Naive thymus-derived CD8-positive, alpha-beta T cell (primary cell): ENCODE results near the gene SPATC1L. TPM values are rescaled to one million over a fixed set of nuclear protein-coding genes. Genes with fewer than 3 reads are reported as not detected.
A peak's percentile ranks its signal among the peaks of the same experiment; 100 is the strongest.

ENCODE experiments used
- ATAC-seq, 2 donors: fragments of 150-1000 bp; cut with Tn5 transposase in 1 of 2; sonication (Bioruptor Pico), chemical (Tn5 transposase) in 1 of 2; 1 replicate in 1 of 2; 2 replicates in 1 of 2; pipeline ENCODE4 v1.10.0; 2021; ENCODE audit warnings: mild to moderate bottlenecking in 2 of 2, moderate library complexity in 2 of 2
- POLR2A ChIA-PET: fragments of 350-600 bp; sonication (Branson Sonifier 250); formaldehyde crosslinking; loops from one replicate; lab custom pipeline; 2021; ENCODE audit warnings: antibody characterized with exemption; lab: Charles Lee
- DNase-seq, 10 donors: peaks; one replicate each; pipeline versions ENCODE4 v3.0.0 to v3.0.0-alpha.2; 2020 to 2022
- H3K27ac Mint-ChIP-seq, 10 donors: one replicate each; pipeline ENCODE4 v1.8.0; 2020 to 2022; ENCODE audit warnings: mild to moderate bottlenecking in 10 of 10, mixed read lengths in 10 of 10, moderate library complexity in 4 of 10, inconsistent platforms in 1 of 10
- H3K27me3 Mint-ChIP-seq, 5 donors: one replicate each; pipeline ENCODE4 v1.8.0; 2021 to 2022; ENCODE audit warnings: mixed read lengths in 5 of 5
- H3K36me3 Mint-ChIP-seq, 3 donors: one replicate each; pipeline ENCODE4 v1.8.0; 2020 to 2022; ENCODE audit warnings: mixed read lengths in 3 of 3, mild to moderate bottlenecking in 2 of 3, inconsistent platforms in 1 of 3
- H3K4me1 Mint-ChIP-seq, 4 donors: one replicate each; pipeline ENCODE4 v1.8.0; 2021 to 2022; ENCODE audit warnings: mixed read lengths in 4 of 4
- H3K4me3 Mint-ChIP-seq, 10 donors: one replicate each; pipeline ENCODE4 v1.8.0; 2020 to 2022; ENCODE audit warnings: mild to moderate bottlenecking in 10 of 10, mixed read lengths in 10 of 10, moderate library complexity in 6 of 10, inconsistent platforms in 1 of 10
- H3K9me3 Mint-ChIP-seq, 9 donors: one replicate each; pipeline ENCODE4 v1.8.0; 2020 to 2022; ENCODE audit warnings: mixed read lengths in 9 of 9, mild to moderate bottlenecking in 3 of 9, inconsistent platforms in 1 of 9, moderate library complexity in 1 of 9
- polyA plus RNA-seq, 3 donors: library from polyadenylated mRNA; unstranded; fragments of 300-500 nt; fragmentation: Illumina TruSeq; gene quantifications; one replicate each; pipeline ENCODE4 v1.2.3, GENCODE V29; 2021
- total RNA-seq, 8 experiments: library from RNA in 2 of 8; stranded (reverse) in 2 of 8; gene quantifications; one replicate each; pipeline ENCODE4 v1.2.3 and lab custom pipeline; 2021 to 2026

The SPATC1L gene
- total and polyA plus RNA-seq, 5 experiments from 2014 or later: 11.2 to 20.5 (median 13.0) TPM

DNA sequence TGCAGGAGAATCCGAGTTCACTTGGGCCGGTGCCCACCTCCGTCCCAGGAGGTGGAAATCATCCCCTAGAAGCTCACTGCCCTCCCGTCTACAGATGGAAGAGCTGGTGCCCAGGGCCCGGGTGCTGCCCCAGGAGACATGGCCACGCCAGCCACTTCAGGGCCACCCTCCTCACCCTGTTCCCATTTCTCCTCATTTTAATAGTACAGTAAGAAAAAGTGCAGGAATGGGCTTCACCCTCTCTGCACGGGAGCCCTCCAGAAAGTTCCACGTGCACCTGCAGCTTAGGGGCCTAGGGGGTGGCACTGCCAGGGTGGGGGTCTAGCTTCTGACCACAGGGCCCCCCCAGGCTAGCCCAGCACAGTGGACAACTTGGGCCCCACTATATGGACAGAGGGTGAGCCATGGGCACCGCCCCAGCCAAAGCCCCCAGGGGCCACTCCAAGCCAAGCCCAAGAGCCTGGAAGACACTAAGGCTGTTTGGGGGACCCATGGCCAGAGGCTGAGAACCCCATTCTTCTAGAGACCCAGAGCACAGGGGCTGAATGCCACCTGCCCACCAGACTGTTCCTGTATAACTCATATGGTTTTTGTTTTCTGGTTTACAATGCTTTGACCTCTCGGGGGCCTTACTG is 25.5 kb downstream of the SPATC1L start:
- Mint-ChIP-seq H3K4me3 (no peak overlapping the region), H3K27me3 (peaks cover 0 to 12% (median 0%) of the 10 kb centered on the region in 5 donors), H3K4me1 (peaks cover 0 to 2% (median 0%) of the 10 kb centered on the region in 4 donors), H3K36me3 (peaks cover 0 to 4% (median 0%) of the 10 kb centered on the region in 3 donors), H3K9me3 (no peaks in the 10 kb centered on the region), H3K27ac (no peak overlapping the region)
- DNase-seq: peak in 1 of 10 donors; percentile 1
- no peak for ATAC-seq
- POLR2A ChIA-PET: interaction anchor here (0.9 kb wide), 1 partner anchor 118 kb away, joined by 3 read pairs; no protein-coding TSS in a partner anchor

GRCh38 chr21:46157987-46158451 is 26.2 kb downstream of the SPATC1L start:
- peaks cover 0 to 2% (median 0%) of the 10 kb centered on the region in 3 donors for H3K36me3 Mint-ChIP-seq
- POLR2A ChIA-PET: interaction anchor here (0.9 kb wide), 1 partner anchor 118 kb away, joined by 3 read pairs; no protein-coding TSS in a partner anchor
- DNase-seq (peak in 1 of 10 donors; percentile 10), ATAC-seq (no peak)
- no peaks in the 10 kb centered on the region for H3K9me3 Mint-ChIP-seq
- peaks cover 0 to 2% (median 0%) of the 10 kb centered on the region in 4 donors for H3K4me1 Mint-ChIP-seq
- peaks cover 0 to 8% (median 0%) of the 10 kb centered on the region in 5 donors for H3K27me3 Mint-ChIP-seq
- peak overlapping the region in 1 of 10 donors; percentile 13 for H3K27ac Mint-ChIP-seq
- H3K4me3 Mint-ChIP-seq: no peak overlapping the region

DNA sequence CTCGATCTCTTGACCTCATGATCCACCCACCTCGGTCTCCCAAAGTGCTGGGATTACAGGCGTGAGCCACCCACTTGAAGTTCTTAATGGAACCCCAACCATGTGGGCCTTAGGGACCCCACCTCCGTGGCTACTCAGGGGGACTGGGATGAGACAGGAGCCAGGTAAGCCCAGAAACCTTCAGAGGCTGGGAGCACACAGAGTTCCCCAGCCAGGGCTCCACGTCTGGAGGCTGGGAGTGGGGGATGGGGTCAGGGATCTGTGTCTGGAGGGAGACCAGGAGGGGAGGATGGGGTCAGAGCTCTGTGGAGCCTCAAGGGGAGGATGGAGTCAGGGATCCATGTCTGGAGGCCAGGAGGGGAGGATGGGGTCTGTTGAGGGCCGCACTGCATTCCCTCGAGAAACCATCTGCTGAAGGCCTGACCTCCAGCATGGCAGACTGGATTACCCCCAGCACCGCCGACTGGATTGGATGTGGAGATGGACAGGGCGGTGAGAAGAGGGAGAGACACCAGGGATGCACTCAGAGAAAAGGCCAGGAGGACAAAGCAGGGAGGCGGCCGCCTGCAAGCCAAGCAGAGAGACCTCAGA is 26.8 kb downstream of the SPATC1L start:
- H3K4me1 Mint-ChIP-seq: peaks cover 0 to 4% (median 1%) of the 10 kb centered on the region in 4 donors
- ATAC-seq: no peak
- peak overlapping the region in 1 of 10 donors; percentile 13 for H3K27ac Mint-ChIP-seq
- peak overlapping the region in 1 of 10 donors; percentile 19 for H3K4me3 Mint-ChIP-seq
- peak in 1 of 10 donors; percentile 5 for DNase-seq
- POLR2A ChIA-PET: no interaction called here
- no peaks in the 10 kb centered on the region for H3K9me3 Mint-ChIP-seq
- H3K27me3 Mint-ChIP-seq: peaks cover 0 to 3% (median 0%) of the 10 kb centered on the region in 5 donors
- peaks cover 0 to 2% (median 0%) of the 10 kb centered on the region in 3 donors for H3K36me3 Mint-ChIP-seq

DNA sequence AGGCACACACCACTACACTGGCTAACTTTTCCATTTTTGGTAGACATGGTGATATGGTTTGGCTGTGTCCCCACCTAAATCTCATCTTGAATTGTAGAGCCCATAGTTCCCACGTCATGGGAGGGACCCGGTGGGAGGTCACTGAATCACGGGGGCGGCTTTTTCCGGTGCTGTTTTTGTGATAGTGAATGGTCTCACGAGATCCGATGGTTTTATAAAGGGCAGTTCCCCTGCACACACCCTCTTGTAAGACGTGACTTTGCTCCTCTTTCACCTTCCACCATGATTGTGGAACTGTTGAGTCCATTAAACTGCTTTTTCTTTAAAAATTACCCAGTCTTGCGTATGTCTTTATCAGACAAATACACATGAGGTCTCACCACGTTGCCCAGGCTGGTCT is 27.6 kb downstream of the SPATC1L start:
- H3K4me1 Mint-ChIP-seq: peaks cover 0 to 2% (median 2%) of the 10 kb centered on the region in 4 donors
- no peaks in the 10 kb centered on the region for H3K9me3 Mint-ChIP-seq
- H3K4me3 Mint-ChIP-seq: no peak overlapping the region
- POLR2A ChIA-PET: no interaction called here
- peaks cover 0 to 2% (median 0%) of the 10 kb centered on the region in 3 donors for H3K36me3 Mint-ChIP-seq
- peak overlapping the region in 1 of 10 donors; percentile 70 for H3K27ac Mint-ChIP-seq
- no peak for ATAC-seq
- no peaks in the 10 kb centered on the region for H3K27me3 Mint-ChIP-seq
- peak in 1 of 10 donors; percentile 12 for DNase-seq

DNA sequence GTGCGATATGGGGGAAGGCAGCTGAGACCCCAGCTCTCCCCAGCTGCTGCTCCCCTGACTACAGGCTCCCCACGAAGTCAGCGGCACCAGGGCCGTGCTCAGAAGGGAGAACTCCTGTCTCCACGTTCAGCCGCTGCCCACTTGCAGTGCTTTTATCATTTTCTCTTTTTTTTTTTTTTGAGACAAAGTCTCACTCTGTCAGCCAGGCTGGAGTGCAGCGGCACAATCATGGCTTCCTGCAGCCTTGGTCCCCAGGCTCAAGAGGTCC is 27.9 kb downstream of the SPATC1L start:
- ATAC-seq (no peak), DNase-seq (no peak)
- peak overlapping the region in 1 of 10 donors; percentile 70 for H3K27ac Mint-ChIP-seq
- no peak overlapping the region for H3K4me3 Mint-ChIP-seq
- H3K27me3 Mint-ChIP-seq: no peaks in the 10 kb centered on the region
- H3K9me3 Mint-ChIP-seq: no peaks in the 10 kb centered on the region
- H3K36me3 Mint-ChIP-seq: peaks cover 0 to 2% (median 0%) of the 10 kb centered on the region in 3 donors
- POLR2A ChIA-PET: no interaction called here
- H3K4me1 Mint-ChIP-seq: peaks cover 0 to 2% (median 2%) of the 10 kb centered on the region in 4 donors

DNA sequence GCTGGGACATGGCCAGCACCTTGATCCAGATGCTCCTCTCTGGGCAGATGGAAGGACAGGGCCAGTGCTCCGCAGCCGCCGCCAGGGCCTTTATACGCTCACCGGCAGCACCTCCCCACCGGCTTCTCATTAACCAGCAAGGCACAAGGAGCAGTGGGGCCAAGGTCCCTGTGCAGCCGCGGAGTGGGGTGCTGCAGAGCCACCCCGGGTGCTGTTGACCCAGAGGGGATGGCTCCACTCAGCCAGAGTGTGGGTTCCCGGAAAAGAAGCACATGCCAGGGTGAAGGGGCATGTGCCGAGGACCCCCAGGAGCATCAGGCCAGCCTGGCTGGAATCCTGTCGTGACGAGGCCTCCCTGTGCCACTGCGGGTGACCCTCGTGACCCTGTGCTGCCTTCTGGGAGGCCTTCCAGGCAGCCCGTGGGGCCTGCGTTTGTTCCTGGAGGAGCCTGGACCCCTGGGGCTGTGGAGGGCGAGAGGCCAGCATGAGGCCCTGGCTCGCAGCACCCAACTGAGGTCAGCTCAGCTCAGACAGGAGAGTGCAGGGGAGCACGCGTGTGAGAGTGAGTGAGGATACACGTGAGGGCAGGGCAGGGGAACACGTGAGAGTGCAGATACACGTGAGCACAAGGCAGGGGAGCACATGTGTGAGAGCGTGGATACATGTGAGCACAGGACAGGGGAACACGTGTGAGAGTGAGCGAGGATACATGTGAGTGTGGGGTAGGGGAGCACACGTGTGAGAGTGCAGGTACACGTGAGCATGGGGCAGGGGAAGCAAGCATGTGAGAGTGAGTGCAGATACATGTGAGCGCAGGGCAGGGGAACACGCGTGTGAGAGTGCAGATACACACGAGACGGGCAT is 28.5 kb downstream of the SPATC1L start, which contains the start of gene FTCD:
Gene FTCD (minus strand): TSS at position 66 of the 864 bp plus-strand sequence. CDS start 56 bp downstream, at position 10.
- H3K4me1 Mint-ChIP-seq: peaks cover 0 to 2% (median 2%) of the 10 kb centered on the region in 4 donors
- H3K36me3 Mint-ChIP-seq: peaks cover 0 to 2% (median 0%) of the 10 kb centered on the region in 3 donors
- H3K9me3 Mint-ChIP-seq: no peaks in the 10 kb centered on the region
- H3K27ac Mint-ChIP-seq: peak within 1 kb of the TSS in 3 of 10 donors; percentile 60 to 83 (median 70)
- DNase-seq (peak in 1 of 10 donors; percentile 14), ATAC-seq (no peak)
- no peaks in the 10 kb centered on the region for H3K27me3 Mint-ChIP-seq
- POLR2A ChIA-PET: no interaction called here
- no peak within 1 kb of the TSS for H3K4me3 Mint-ChIP-seq

GRCh38 chr21:46154955-46155513 is 29.2 kb downstream of the SPATC1L start:
- peaks cover 0 to 2% (median 0%) of the 10 kb centered on the region in 3 donors for H3K36me3 Mint-ChIP-seq
- no peaks in the 10 kb centered on the region for H3K27me3 Mint-ChIP-seq
- no peak overlapping the region for H3K4me3 Mint-ChIP-seq
- ATAC-seq: no peak
- H3K4me1 Mint-ChIP-seq: peaks cover 0 to 2% (median 2%) of the 10 kb centered on the region in 4 donors
- peak in 1 of 10 donors; percentile 15 for DNase-seq
- H3K27ac Mint-ChIP-seq: no peak overlapping the region
- POLR2A ChIA-PET: no interaction called here
- no peaks in the 10 kb centered on the region for H3K9me3 Mint-ChIP-seq

DNA sequence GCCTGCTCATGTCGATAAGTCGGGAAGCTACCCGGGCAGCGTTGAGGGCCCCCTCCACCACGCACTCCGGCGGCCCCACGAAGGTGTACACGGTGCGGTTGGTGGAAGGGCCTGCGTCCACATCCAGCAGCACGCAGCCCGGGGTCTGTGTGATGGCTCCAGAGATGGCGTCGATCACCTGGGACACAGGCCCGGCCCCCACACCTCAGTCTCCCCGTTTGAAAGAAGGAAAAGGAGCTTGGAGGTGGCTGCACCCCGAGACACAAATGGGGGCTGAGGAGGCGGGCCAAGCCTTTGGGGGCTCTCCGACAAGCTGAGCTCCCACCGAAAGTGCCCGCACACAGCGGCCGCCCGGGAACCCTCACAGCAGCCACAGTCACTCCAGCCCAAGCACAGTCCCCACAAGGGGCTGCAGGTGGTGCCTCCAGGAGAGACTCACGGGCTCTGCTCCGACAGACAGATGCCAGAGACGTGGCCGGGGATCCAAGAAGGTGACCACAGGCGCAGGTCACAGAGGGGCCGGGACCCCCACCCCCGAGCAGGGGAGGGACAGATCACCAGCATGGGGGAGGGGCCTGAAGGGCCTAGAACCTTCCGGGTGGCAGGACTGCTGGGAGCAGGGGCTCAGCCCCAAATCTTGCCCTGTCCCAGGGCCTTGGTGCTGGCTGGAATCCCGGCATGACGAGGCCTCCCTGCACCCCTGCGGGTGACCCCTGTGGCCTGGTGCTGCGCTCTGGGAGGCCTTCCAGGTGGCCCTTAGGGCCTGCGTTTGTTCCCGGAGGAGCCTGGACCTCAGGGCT is 29.9 kb downstream of the SPATC1L start:
- H3K36me3 Mint-ChIP-seq: peaks cover 0 to 2% (median 0%) of the 10 kb centered on the region in 3 donors
- H3K4me1 Mint-ChIP-seq: peaks cover 0 to 2% (median 2%) of the 10 kb centered on the region in 4 donors
- no peak overlapping the region for H3K4me3 Mint-ChIP-seq
- no peaks in the 10 kb centered on the region for H3K27me3 Mint-ChIP-seq
- H3K27ac Mint-ChIP-seq: no peak overlapping the region
- ATAC-seq (no peak), DNase-seq (no peak)
- POLR2A ChIA-PET: interaction anchor here (0.7 kb wide), 1 partner anchor 63 kb away, joined by 3 read pairs; no protein-coding TSS in a partner anchor
- no peaks in the 10 kb centered on the region for H3K9me3 Mint-ChIP-seq

DNA sequence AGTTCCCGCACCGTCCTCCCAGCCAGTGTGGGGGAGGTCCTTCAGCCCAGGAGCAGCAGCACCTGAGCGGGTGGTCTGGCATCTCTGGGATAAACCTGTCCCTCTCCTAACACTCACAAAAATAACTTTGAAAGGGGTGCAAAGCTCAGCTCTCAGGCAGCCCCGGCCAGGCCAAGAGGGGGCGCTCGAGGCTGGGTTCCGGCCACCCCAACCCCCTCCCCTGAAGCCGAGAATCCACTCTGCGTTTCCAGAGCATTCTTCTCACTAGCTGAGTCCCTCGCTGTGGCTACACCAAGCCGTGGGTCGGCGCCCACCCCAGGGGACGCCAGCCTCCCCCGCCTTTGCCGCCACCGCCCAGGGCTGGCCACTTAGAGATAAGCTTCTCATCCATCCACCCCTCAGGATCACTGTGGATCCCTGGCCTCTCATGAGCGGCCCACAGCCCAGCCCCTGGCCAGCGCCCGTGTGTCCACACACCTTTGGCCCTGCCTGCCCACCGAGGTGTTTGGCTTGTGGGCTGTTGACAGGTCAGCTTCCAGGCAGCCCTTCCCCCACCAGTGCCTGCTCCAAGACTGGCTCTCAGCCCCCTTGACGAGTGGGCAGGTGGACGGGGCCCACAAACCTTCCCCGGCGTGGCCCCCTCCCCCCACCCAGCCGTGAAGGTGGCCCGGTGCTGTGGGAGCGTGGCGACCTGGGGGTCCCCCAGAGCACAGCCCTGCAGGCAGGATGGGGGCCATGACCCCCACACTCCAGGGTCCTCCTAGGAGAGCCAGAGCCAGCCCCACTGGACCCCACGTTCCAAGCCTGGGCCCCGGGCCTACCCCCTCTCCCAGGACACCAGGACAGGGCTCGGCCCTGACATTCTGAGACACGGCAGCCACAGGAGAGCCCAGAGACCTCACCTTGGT is 30.8 kb downstream of the SPATC1L start:
- Mint-ChIP-seq H3K9me3 (no peaks in the 10 kb centered on the region), H3K27ac (no peak overlapping the region), H3K4me1 (peaks cover 0 to 2% (median 2%) of the 10 kb centered on the region in 4 donors), H3K4me3 (no peak overlapping the region), H3K27me3 (no peaks in the 10 kb centered on the region), H3K36me3 (peaks cover 0 to 2% (median 0%) of the 10 kb centered on the region in 3 donors)
- DNase-seq (peak in 9 of 10 donors; percentile 19 to 58 (median 44)), ATAC-seq (peak; percentile 65 to 71)
- POLR2A ChIA-PET: interaction anchor here (0.7 kb wide), 1 partner anchor 63 kb away, joined by 3 read pairs; no protein-coding TSS in a partner anchor

- Mint-ChIP-seq H3K9me3 (no peaks in the 10 kb centered on the region), H3K27ac (no peak overlapping the region), H3K4me3 (no peak overlapping the region), H3K27me3 (no peaks in the 10 kb centered on the region), H3K4me1 (peaks cover 0 to 2% (median 2%) of the 10 kb centered on the region in 4 donors), H3K36me3 (peaks cover 0 to 2% (median 0%) of the 10 kb centered on the region in 3 donors)
- DNase-seq (peak in 1 of 10 donors; percentile 11), ATAC-seq (no peak)
- POLR2A ChIA-PET: no interaction called here
These were observed 31.4 kb downstream of the SPATC1L start for GRCh38 chr21:46152927-46153246.
